Endodermal cell (in vitro differentiated cells): Measurements from ENCODE around the gene HYDIN. TPM values are rescaled to one million over a fixed set of nuclear protein-coding genes. Genes with fewer than 3 reads are reported as not detected.

ENCODE experiments used
- DNase-seq: peaks from one replicate; pipeline ENCODE4 v3.0.0-alpha.2; 2017
- H3K27ac ChIP-seq: 2 replicates; pipeline ENCODE4 v1.5.1; 2013; ENCODE audit warnings: mild to moderate bottlenecking, low read depth, low read length, moderate library complexity
- H3K27me3 ChIP-seq: 2 replicates; pipeline ENCODE4 v1.6.1; 2013; ENCODE audit warnings: mild to moderate bottlenecking, low read length, moderate library complexity; ENCODE audit not compliant: insufficient read depth, control insufficient read depth, poor library complexity, severe bottlenecking
- H3K36me3 ChIP-seq: 2 replicates; pipeline ENCODE4 v1.7.0; 2013; ENCODE audit warnings: mild to moderate bottlenecking, low read length, moderate library complexity; ENCODE audit not compliant: control insufficient read depth, insufficient read depth
- H3K4me1 ChIP-seq: one replicate; pipeline ENCODE4 v1.7.0; 2013; ENCODE audit warnings: low read length; ENCODE audit not compliant: control insufficient read depth, insufficient read depth
- H3K4me3 ChIP-seq: 2 replicates; pipeline ENCODE4 v1.5.1; 2013; ENCODE audit warnings: mild to moderate bottlenecking, low read length, moderate library complexity
- H3K9ac ChIP-seq: 2 replicates; pipeline ENCODE4 v1.6.1; 2013; ENCODE audit warnings: mild to moderate bottlenecking, low read length, moderate library complexity; ENCODE audit not compliant: poor library complexity, severe bottlenecking; ENCODE audit errors: extremely low read depth
- H3K9me3 ChIP-seq: 2 replicates; pipeline ENCODE4 v1.6.1; 2013; ENCODE audit warnings: mild to moderate bottlenecking, low read length, moderate library complexity; ENCODE audit not compliant: control insufficient read depth
- H3K27ac Mint-ChIP-seq: 2 replicates; pipeline ENCODE4 v1.8.0; 2020; ENCODE audit warnings: mixed read lengths
- H3K27me3 Mint-ChIP-seq: 2 replicates; pipeline ENCODE4 v1.8.0; 2021; ENCODE audit warnings: mild to moderate bottlenecking, mixed read lengths; ENCODE audit not compliant: insufficient read depth
- H3K36me3 Mint-ChIP-seq: 2 replicates; pipeline ENCODE4 v1.8.0; 2020; ENCODE audit warnings: low read depth, mixed read lengths
- H3K4me1 Mint-ChIP-seq: 2 replicates; pipeline ENCODE4 v1.8.0; 2020; ENCODE audit warnings: mixed read lengths
- H3K4me3 Mint-ChIP-seq: 2 replicates; pipeline ENCODE4 v1.8.0; 2020; ENCODE audit warnings: mild to moderate bottlenecking, moderate library complexity, mixed read lengths
- H3K9me3 Mint-ChIP-seq: 2 replicates; pipeline ENCODE4 v1.8.0; 2020; ENCODE audit warnings: mild to moderate bottlenecking, mixed read lengths
- WGBS, 2 experiments: methylation state at CpG; one replicate each; pipeline versions ENCODE4 v1.1.5 to v1.1.7; 2013; ENCODE audit warnings: missing lambda C conversion rate in 2 of 2, mixed read lengths in 1 of 2; ENCODE audit not compliant: insufficient coverage in 1 of 2, insufficient read length in 1 of 2; 5-methylcytosine and 5-hydroxymethylcytosine counted together
- total RNA-seq, 2 donors: library from RNA; stranded (reverse); fragmentation: NEBNext Ultra II Directional in 1 of 2; extraction: Animal tissue kit (Norgen Biotek cat#: 25700) in 1 of 2; gene quantifications; 2 replicates in 1 of 2; 3 replicates in 1 of 2; pipeline ENCODE4 v1.2.1, GENCODE V29; 2021
- TF ChIP-seq, protein P1 (sequence below): fragments of 200-600 bp; sonication (generic); conservative IDR thresholded peaks from 2 replicates; pipeline ENCODE4 v1.5.0; 2021; ENCODE audit warnings: antibody characterized with exemption, mild to moderate bottlenecking

HYDIN gene
- total RNA-seq, 2 donors from 2014 or later: 6.4 to 7.7 TPM

- no peaks in the 10 kb centered on the region for H3K9me3 Mint-ChIP-seq
- Histone ChIP-seq H3K9ac (no peak overlapping the region), H3K27ac (no peak overlapping the region), H3K36me3 (peaks cover 28% of the 10 kb centered on the region), H3K4me3 (no peak overlapping the region), H3K27me3 (no peaks in the 10 kb centered on the region), H3K4me1 (no peaks in the 10 kb centered on the region), H3K9me3 (no peaks in the 10 kb centered on the region)
- WGBS, 2 experiments: 91 to 98% methylated on average over 7 to 8 of the region's 8 CpGs
- DNase-seq: no peak
- H3K36me3 Mint-ChIP-seq: peaks cover 33% of the 10 kb centered on the region
- H3K4me1 Mint-ChIP-seq: peaks cover 2% of the 10 kb centered on the region
- TF ChIP-seq, protein P1, sequence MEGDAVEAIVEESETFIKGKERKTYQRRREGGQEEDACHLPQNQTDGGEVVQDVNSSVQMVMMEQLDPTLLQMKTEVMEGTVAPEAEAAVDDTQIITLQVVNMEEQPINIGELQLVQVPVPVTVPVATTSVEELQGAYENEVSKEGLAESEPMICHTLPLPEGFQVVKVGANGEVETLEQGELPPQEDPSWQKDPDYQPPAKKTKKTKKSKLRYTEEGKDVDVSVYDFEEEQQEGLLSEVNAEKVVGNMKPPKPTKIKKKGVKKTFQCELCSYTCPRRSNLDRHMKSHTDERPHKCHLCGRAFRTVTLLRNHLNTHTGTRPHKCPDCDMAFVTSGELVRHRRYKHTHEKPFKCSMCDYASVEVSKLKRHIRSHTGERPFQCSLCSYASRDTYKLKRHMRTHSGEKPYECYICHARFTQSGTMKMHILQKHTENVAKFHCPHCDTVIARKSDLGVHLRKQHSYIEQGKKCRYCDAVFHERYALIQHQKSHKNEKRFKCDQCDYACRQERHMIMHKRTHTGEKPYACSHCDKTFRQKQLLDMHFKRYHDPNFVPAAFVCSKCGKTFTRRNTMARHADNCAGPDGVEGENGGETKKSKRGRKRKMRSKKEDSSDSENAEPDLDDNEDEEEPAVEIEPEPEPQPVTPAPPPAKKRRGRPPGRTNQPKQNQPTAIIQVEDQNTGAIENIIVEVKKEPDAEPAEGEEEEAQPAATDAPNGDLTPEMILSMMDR: no peak
- no peak overlapping the region for H3K4me3 Mint-ChIP-seq
- no peak overlapping the region for H3K27ac Mint-ChIP-seq
- no peaks in the 10 kb centered on the region for H3K27me3 Mint-ChIP-seq
Observed at GRCh38 chr16:70765491-70765890, 465.0 kb downstream of the HYDIN start.

DNA sequence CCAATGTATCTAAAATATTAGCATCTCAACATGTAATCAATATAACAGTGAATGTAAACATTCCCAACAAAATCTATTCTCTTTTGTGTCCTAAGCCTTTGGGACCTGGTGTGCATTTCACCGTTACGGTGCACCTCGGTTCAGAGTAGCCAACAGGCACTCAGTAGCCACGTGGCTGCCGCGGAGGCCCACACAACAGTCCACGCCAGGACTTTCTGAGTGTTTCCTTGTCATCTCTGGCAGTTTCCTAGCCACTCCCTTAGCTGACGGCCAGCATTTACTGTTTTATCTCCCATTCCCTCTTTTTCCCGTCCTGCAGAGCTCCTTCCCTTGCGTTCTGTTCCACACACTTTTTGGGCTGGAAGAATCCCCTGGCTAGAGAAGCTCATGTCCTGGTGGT is 465.9 kb downstream of the HYDIN start:
- no peaks in the 10 kb centered on the region for H3K4me1 ChIP-seq
- Mint-ChIP-seq H3K27ac (no peak overlapping the region), H3K4me3 (no peak overlapping the region), H3K9me3 (no peaks in the 10 kb centered on the region), H3K4me1 (peaks cover 2% of the 10 kb centered on the region), H3K36me3 (peaks cover 34% of the 10 kb centered on the region), H3K27me3 (no peaks in the 10 kb centered on the region)
- no peak for DNase-seq
- no peaks in the 10 kb centered on the region for H3K9me3 ChIP-seq
- no peak overlapping the region for H3K9ac ChIP-seq
- H3K27ac ChIP-seq: no peak overlapping the region
- WGBS, 2 experiments: 93 to 98% methylated on average over 7 to 10 of the region's 10 CpGs
- TF ChIP-seq, protein P1: no peak
- H3K27me3 ChIP-seq: no peaks in the 10 kb centered on the region
- H3K4me3 ChIP-seq: no peak overlapping the region
- H3K36me3 ChIP-seq: peaks cover 20% of the 10 kb centered on the region

- DNase-seq: no peak
- WGBS, 2 experiments: 79 to 86% methylated on average over 2 to 3 of the region's 3 CpGs
- no peaks in the 10 kb centered on the region for H3K27me3 ChIP-seq
- peak overlapping the region; percentile 65 for H3K27ac Mint-ChIP-seq
- no peak overlapping the region for H3K9ac ChIP-seq
- H3K4me1 ChIP-seq: no peaks in the 10 kb centered on the region
- no peak overlapping the region for H3K4me3 ChIP-seq
- no peaks in the 10 kb centered on the region for H3K9me3 Mint-ChIP-seq
- H3K4me3 Mint-ChIP-seq: no peak overlapping the region
- peaks cover 2% of the 10 kb centered on the region for H3K4me1 Mint-ChIP-seq
- TF ChIP-seq, protein P1: no peak
- peaks cover 26% of the 10 kb centered on the region for H3K36me3 ChIP-seq
- H3K9me3 ChIP-seq: no peaks in the 10 kb centered on the region
- H3K36me3 Mint-ChIP-seq: peaks cover 48% of the 10 kb centered on the region
- H3K27me3 Mint-ChIP-seq: no peaks in the 10 kb centered on the region
- H3K27ac ChIP-seq: peak overlapping the region; percentile 26
Observed at GRCh38 chr16:70760221-70760620, 470.3 kb downstream of the HYDIN start.
